ENCODE results near the gene IREB2. TPM values are rescaled to one million over a fixed set of nuclear protein-coding genes. Genes with fewer than 3 reads are reported as not detected.

Gene IREB2
- total and polyA plus RNA-seq, 4 donors, result 7.9 to 49.4 (median 22.0) TPM

DNA sequence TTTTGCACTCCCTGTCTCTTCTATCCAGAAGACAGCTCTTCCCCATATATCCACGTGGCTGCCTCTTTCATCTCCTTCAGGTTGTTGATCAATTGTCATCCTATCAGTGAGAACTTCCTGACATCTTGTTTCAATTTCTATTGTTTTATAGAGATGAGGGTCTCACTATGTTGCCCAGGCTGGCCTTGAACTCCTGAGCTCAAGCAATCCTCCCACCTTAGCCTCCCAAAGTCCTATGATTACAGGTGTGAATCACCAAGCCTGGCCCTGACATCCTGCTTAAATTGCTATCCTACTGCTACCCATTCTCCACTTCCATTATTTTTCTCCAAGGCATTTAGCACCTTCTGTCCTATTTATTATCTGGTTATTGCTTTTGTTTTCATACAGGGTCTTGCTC lies 44.9 kb upstream of the IREB2 start:
- H3K9me3 ChIP-seq (ENCODE audit: control insufficient read depth, low read length), result no peaks in the 10 kb centered on the region
- ATAC-seq (ENCODE audit: low FRiP score), result no peak
- H3K27ac ChIP-seq (ENCODE audit: low read depth in 1 of 2, low read length in 2 of 2), result no peak overlapping the region
- intact Hi-C loops (cut with DNase I), result no loop called here
- no peak overlapping the region for H3K4me3 ChIP-seq (ENCODE audit: low read length in 2 of 2)
- no peaks in the 10 kb centered on the region for H3K27me3 ChIP-seq (ENCODE audit: control insufficient read depth in 1 of 2, insufficient read depth in 2 of 2, low read length in 1 of 2)
- DNase-seq, result no peak
- no peaks in the 10 kb centered on the region for H3K36me3 ChIP-seq (ENCODE audit: control insufficient read depth in 1 of 2, insufficient read depth in 2 of 2, low read length in 1 of 2)
- no peaks in the 10 kb centered on the region for H3K4me1 ChIP-seq (ENCODE audit: control insufficient read depth in 1 of 2, insufficient read depth in 2 of 2, low read length in 2 of 2)
- 70 to 73% methylated on average over 1 of the region's 1 CpG for WGBS, 2 donors

- Histone ChIP-seq H3K27ac (ENCODE audit: low read depth in 1 of 2, low read length in 2 of 2) (no peak overlapping the region), H3K9me3 (ENCODE audit: control insufficient read depth, low read length) (no peaks in the 10 kb centered on the region), H3K4me1 (ENCODE audit: control insufficient read depth in 1 of 2, insufficient read depth in 2 of 2, low read length in 2 of 2) (no peaks in the 10 kb centered on the region), H3K4me3 (ENCODE audit: low read length in 2 of 2) (no peak overlapping the region), H3K36me3 (ENCODE audit: control insufficient read depth in 1 of 2, insufficient read depth in 2 of 2, low read length in 1 of 2) (no peaks in the 10 kb centered on the region), H3K27me3 (ENCODE audit: control insufficient read depth in 1 of 2, insufficient read depth in 2 of 2, low read length in 1 of 2) (no peaks in the 10 kb centered on the region)
- DNase-seq (peak in 1 of 2 donors; percentile 1), ATAC-seq (ENCODE audit: low FRiP score) (no peak)
- intact Hi-C loops (cut with DNase I), result no loop called here
- WGBS, 2 donors, result 88 to 94% methylated on average over 3 of the region's 3 CpGs
Measured at GRCh38 chr15:78394026-78394425, 44.0 kb upstream of the IREB2 start.

DNA sequence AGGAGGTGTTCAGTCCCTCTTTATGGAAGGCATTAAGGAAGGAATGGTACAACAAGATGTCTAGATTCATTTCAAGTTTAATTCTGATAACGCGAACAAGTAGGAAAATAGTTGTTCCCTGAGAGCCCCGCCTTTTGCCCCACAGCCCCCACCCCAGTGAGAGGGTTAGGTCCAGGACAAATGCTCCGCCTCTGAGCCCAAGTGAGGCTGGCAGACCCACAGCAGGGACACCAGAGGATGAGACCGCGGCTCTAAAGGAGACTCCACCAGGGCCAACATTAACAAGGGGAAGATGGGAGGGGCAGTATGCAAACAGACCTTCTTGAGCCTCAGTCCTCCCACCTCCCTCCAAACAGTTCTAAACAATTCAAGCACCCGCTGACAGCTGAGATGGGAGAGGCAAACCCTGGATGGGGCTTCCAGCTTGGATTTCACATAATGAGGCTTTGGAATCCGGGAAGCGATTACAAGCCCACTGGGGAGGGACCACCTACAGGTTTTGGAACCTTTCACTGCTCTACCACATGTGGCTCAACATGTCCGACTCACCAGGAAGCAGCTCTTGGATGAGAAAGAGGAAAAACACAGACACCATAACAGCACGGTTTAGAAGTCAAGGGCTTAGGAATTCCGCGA lies 42.9 kb upstream of the IREB2 start:
- Histone ChIP-seq H3K36me3 (ENCODE audit: control insufficient read depth in 1 of 2, insufficient read depth in 2 of 2, low read length in 1 of 2) (no peaks in the 10 kb centered on the region), H3K4me3 (ENCODE audit: low read length in 2 of 2) (no peak overlapping the region), H3K9me3 (ENCODE audit: control insufficient read depth, low read length) (no peaks in the 10 kb centered on the region), H3K4me1 (ENCODE audit: control insufficient read depth in 1 of 2, insufficient read depth in 2 of 2, low read length in 2 of 2) (no peaks in the 10 kb centered on the region), H3K27me3 (ENCODE audit: control insufficient read depth in 1 of 2, insufficient read depth in 2 of 2, low read length in 1 of 2) (no peaks in the 10 kb centered on the region), H3K27ac (ENCODE audit: low read depth in 1 of 2, low read length in 2 of 2) (no peak overlapping the region)
- WGBS, 2 donors, result 48 to 56% methylated on average over 13 of the region's 13 CpGs
- ATAC-seq (ENCODE audit: low FRiP score) (no peak), DNase-seq (peak in 1 of 2 donors; percentile 35)
- intact Hi-C loops (cut with DNase I), result no loop called here

DNA sequence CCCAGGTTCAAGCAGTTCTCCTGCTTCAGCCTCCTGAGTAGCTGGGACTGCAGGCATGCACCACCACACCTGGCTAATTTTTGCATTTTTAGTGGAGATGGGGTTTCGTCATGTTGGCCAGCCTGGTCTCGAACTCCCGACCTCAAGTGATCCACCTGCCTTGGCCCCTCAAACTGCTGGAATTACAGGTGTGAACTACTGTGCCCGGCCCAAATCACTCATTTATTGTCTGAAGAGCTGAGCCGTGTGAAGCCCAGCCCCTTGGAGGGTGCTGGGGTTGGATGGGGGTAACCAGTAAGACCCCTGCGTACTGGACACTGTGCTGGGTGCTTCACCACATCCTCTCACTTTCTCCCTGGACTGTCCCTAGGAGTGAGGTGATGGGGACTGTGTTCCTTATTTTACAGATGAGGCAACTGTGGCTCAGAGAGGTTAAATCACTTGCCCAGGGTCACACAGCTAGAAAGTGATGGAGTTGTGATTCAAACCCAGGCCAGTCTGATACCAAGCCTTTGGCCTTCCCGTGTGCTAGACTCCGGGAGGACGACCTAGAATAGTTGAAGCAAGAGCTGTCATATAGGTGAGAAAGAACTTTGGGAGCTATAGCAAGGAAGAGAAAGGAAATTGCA lies 41.7 kb upstream of the IREB2 start:
- DNase-seq (peak in 1 of 2 donors; percentile 12), ATAC-seq (ENCODE audit: low FRiP score) (no peak)
- Histone ChIP-seq H3K27me3 (ENCODE audit: control insufficient read depth in 1 of 2, insufficient read depth in 2 of 2, low read length in 1 of 2) (no peaks in the 10 kb centered on the region), H3K36me3 (ENCODE audit: control insufficient read depth in 1 of 2, insufficient read depth in 2 of 2, low read length in 1 of 2) (no peaks in the 10 kb centered on the region), H3K4me1 (ENCODE audit: control insufficient read depth in 1 of 2, insufficient read depth in 2 of 2, low read length in 2 of 2) (no peaks in the 10 kb centered on the region), H3K27ac (ENCODE audit: low read depth in 1 of 2, low read length in 2 of 2) (no peak overlapping the region), H3K4me3 (ENCODE audit: low read length in 2 of 2) (no peak overlapping the region), H3K9me3 (ENCODE audit: control insufficient read depth, low read length) (no peaks in the 10 kb centered on the region)
- WGBS, 2 donors, result 84 to 93% methylated on average over 9 of the region's 9 CpGs
- intact Hi-C loops (cut with DNase I), result no loop called here

- H3K9me3 ChIP-seq (ENCODE audit: control insufficient read depth, low read length), result no peaks in the 10 kb centered on the region
- H3K27me3 ChIP-seq (ENCODE audit: control insufficient read depth in 1 of 2, insufficient read depth in 2 of 2, low read length in 1 of 2), result no peaks in the 10 kb centered on the region
- H3K27ac ChIP-seq (ENCODE audit: low read depth in 1 of 2, low read length in 2 of 2), result no peak overlapping the region
- DNase-seq (peak; percentile 59 to 76), ATAC-seq (ENCODE audit: low FRiP score) (no peak)
- H3K4me3 ChIP-seq (ENCODE audit: low read length in 2 of 2), result no peak overlapping the region
- H3K4me1 ChIP-seq (ENCODE audit: control insufficient read depth in 1 of 2, insufficient read depth in 2 of 2, low read length in 2 of 2), result no peaks in the 10 kb centered on the region
- WGBS, 2 donors, result 15 to 26% methylated on average over 9 of the region's 9 CpGs
- intact Hi-C loops (cut with DNase I), result no loop called here
- no peaks in the 10 kb centered on the region for H3K36me3 ChIP-seq (ENCODE audit: control insufficient read depth in 1 of 2, insufficient read depth in 2 of 2, low read length in 1 of 2)
Measured at GRCh38 chr15:78396976-78397375, 41.0 kb upstream of the IREB2 start.

- Histone ChIP-seq H3K27ac (ENCODE audit: low read depth in 1 of 2, low read length in 2 of 2) (no peak overlapping the region), H3K4me1 (ENCODE audit: control insufficient read depth in 1 of 2, insufficient read depth in 2 of 2, low read length in 2 of 2) (no peaks in the 10 kb centered on the region), H3K4me3 (ENCODE audit: low read length in 2 of 2) (no peak overlapping the region), H3K9me3 (ENCODE audit: control insufficient read depth, low read length) (no peaks in the 10 kb centered on the region), H3K27me3 (ENCODE audit: control insufficient read depth in 1 of 2, insufficient read depth in 2 of 2, low read length in 1 of 2) (no peaks in the 10 kb centered on the region), H3K36me3 (ENCODE audit: control insufficient read depth in 1 of 2, insufficient read depth in 2 of 2, low read length in 1 of 2) (no peaks in the 10 kb centered on the region)
- ATAC-seq (ENCODE audit: low FRiP score) (no peak), DNase-seq (no peak)
- intact Hi-C loops (cut with DNase I), result no loop called here
- 90 to 91% methylated on average over 2 of the region's 2 CpGs for WGBS, 2 donors
Measured at GRCh38 chr15:78397382-78397781, 40.6 kb upstream of the IREB2 start.

DNA sequence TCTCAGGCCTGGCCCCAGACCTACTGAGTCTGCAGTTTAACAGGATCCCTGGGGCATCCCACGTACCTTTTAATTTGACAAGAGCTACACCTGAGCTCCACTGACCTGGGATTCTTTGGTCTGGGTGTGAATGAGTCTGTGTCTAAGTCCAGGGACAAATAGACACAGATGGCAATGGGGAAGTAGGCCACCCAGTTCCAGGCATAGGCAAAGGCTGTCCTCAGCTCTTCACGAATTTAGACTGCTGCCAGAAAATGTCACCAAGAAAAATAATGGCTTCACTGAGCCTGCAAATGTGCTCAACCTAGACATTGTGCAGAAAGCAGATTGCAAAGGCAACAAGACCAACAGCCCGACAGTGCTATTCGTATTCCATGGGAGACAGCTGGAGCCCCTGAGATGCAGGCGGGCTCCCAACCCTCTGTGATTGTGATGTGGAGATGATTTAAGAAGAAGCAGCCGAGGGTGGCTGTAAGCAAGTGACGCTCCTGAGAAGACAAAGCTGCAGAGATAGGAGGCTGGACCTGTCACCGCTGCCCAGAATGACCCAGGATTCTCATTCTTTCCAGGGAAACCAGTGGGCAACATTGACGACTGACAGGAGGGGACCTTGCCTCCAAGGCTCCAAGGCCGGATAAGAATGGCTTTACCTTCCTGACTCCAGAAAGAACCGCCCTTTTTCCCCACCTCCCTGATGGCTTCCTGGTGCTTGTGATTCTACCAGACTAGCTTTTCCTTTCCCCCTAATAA lies 39.8 kb upstream of the IREB2 start:
- no peaks in the 10 kb centered on the region for H3K4me1 ChIP-seq (ENCODE audit: control insufficient read depth in 1 of 2, insufficient read depth in 2 of 2, low read length in 2 of 2)
- peak in 1 of 2 donors; percentile 37 for DNase-seq
- WGBS, 2 donors, result 55 to 57% methylated on average over 11 of the region's 11 CpGs
- H3K36me3 ChIP-seq (ENCODE audit: control insufficient read depth in 1 of 2, insufficient read depth in 2 of 2, low read length in 1 of 2), result no peaks in the 10 kb centered on the region
- intact Hi-C loops (cut with DNase I), result no loop called here
- no peak overlapping the region for H3K27ac ChIP-seq (ENCODE audit: low read depth in 1 of 2, low read length in 2 of 2)
- no peak overlapping the region for H3K4me3 ChIP-seq (ENCODE audit: low read length in 2 of 2)
- H3K9me3 ChIP-seq (ENCODE audit: control insufficient read depth, low read length), result no peaks in the 10 kb centered on the region
- no peak for ATAC-seq (ENCODE audit: low FRiP score)
- H3K27me3 ChIP-seq (ENCODE audit: control insufficient read depth in 1 of 2, insufficient read depth in 2 of 2, low read length in 1 of 2), result no peaks in the 10 kb centered on the region

GRCh38 chr15:78399091-78399490 lies 38.9 kb upstream of the IREB2 start:
- Histone ChIP-seq H3K4me3 (ENCODE audit: low read length in 2 of 2) (no peak overlapping the region), H3K9me3 (ENCODE audit: control insufficient read depth, low read length) (no peaks in the 10 kb centered on the region), H3K27me3 (ENCODE audit: control insufficient read depth in 1 of 2, insufficient read depth in 2 of 2, low read length in 1 of 2) (no peaks in the 10 kb centered on the region), H3K36me3 (ENCODE audit: control insufficient read depth in 1 of 2, insufficient read depth in 2 of 2, low read length in 1 of 2) (no peaks in the 10 kb centered on the region), H3K4me1 (ENCODE audit: control insufficient read depth in 1 of 2, insufficient read depth in 2 of 2, low read length in 2 of 2) (no peaks in the 10 kb centered on the region), H3K27ac (ENCODE audit: low read depth in 1 of 2, low read length in 2 of 2) (no peak overlapping the region)
- DNase-seq, result peak in 1 of 2 donors; percentile 27
- intact Hi-C loops (cut with DNase I), result no loop called here
- WGBS, 2 donors, result 76 to 83% methylated on average over 9 of the region's 9 CpGs
- ATAC-seq (ENCODE audit: low FRiP score), result no peak

All from aorta (tissue), 5 donors.